LNCaP clone FGC (cell line): ENCODE results near the gene IQGAP2.
A peak's percentile ranks its signal among the peaks of the same experiment; 100 is the strongest.
"Not testable (repeated sequence)": the region's sequence is repeated elsewhere in the genome, so short reads cannot be mapped to it uniquely, and the experiment has no call there.

Experiments
- DNase-seq: peaks from one replicate; pipeline ENCODE4 v3.0.0-alpha.2; 2011; ENCODE audit warnings: low read depth
- H3K4me3 ChIP-seq: 2 replicates; pipeline ENCODE4 v1.5.1; 2011; ENCODE audit warnings: mild to moderate bottlenecking, low read depth, low read length, control low read depth
- TF ChIP-seq, protein P1 (sequence below): IDR thresholded peaks from 2 replicates; pipeline ENCODE4 v1.5.1; 2012; ENCODE audit warnings: mild to moderate bottlenecking; ENCODE audit not compliant: control insufficient read depth, insufficient read depth; ENCODE audit errors: extremely low read depth

Gene IQGAP2

DNA sequence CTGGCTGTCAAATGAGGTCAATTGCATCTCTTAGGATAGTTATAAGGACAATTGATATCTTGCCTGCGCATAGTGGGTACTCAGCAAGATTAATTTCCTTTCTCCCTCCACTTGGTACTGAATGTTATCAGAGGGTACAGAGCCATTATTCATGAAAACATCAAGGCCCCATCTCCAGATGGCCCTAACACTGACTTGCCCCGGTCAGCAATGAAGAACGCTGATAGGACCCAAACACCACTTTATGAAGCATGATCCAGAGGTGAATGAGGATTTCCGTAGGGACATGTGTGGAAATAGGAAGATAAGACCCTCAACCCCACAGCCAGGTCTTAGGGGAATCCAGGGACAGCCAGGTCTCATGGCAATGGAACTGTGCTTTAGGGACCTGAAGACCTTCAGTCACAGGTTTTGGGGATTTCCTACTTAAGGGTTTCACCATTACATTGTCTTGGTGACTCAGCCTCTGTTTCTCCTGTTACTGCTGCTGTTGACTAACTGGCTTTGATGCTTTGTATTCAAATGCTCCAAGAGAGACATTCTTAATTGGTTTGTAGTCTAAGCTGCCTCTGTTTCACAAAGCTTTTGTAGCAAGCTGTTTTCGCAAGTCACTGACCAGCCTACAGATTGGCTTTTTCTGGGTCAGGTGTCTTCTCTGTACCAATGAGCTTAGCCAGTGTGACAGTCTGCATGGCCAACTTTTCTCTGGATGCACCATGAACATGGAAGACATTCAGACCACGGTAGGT is 35.3 kb upstream of the IQGAP2 start:
- TF ChIP-seq, protein P1, sequence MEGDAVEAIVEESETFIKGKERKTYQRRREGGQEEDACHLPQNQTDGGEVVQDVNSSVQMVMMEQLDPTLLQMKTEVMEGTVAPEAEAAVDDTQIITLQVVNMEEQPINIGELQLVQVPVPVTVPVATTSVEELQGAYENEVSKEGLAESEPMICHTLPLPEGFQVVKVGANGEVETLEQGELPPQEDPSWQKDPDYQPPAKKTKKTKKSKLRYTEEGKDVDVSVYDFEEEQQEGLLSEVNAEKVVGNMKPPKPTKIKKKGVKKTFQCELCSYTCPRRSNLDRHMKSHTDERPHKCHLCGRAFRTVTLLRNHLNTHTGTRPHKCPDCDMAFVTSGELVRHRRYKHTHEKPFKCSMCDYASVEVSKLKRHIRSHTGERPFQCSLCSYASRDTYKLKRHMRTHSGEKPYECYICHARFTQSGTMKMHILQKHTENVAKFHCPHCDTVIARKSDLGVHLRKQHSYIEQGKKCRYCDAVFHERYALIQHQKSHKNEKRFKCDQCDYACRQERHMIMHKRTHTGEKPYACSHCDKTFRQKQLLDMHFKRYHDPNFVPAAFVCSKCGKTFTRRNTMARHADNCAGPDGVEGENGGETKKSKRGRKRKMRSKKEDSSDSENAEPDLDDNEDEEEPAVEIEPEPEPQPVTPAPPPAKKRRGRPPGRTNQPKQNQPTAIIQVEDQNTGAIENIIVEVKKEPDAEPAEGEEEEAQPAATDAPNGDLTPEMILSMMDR = no peak

DNA sequence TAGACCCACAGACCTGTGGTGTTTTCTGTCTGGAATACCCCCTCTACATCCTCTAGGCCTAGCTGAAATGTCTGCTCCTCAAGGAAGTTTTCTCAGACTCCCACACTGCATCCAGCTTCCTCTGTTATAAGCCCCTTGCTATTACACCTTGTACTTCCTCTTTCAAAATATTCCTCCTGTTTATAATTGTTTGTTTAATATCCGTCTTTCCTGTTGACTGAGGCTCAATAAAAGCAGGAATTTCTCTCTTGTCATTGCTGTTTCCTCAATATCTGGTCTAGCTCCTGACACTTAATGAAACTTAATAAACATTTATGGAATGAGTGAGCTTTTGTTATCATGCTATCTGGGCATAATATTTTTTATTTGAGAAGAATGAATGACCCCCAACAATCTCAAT is 34.1 kb upstream of the IQGAP2 start:
- DNase-seq = peak; percentile 70
- TF ChIP-seq, protein P1 = no peak
- H3K4me3 ChIP-seq = no peak overlapping the region

More for the DNA sequence above, 35.3 kb upstream of the IQGAP2 start:
- no peak overlapping the region for H3K4me3 ChIP-seq
- DNase-seq = no peak

DNA sequence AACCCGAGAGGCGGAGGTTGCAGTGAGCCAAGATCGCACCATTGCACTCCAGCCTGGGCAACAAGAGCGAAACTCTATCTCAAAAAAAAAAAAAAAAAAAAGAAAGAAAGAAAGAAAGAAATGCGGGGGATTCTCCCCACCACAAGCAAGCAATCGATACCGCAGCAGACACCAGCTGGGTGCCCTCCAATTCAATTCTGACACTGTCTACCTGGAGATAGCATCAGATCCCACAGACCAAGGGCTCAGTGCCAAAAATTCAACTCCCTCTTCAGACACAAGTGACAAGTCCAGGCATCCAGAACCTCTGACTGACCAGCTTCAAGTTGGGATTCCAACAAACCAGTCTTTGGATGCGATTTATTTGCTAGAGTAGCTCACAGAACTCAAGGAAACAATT is 33.4 kb upstream of the IQGAP2 start:
- H3K4me3 ChIP-seq = not testable (repeated sequence)
- DNase-seq = peak; percentile 70

DNA sequence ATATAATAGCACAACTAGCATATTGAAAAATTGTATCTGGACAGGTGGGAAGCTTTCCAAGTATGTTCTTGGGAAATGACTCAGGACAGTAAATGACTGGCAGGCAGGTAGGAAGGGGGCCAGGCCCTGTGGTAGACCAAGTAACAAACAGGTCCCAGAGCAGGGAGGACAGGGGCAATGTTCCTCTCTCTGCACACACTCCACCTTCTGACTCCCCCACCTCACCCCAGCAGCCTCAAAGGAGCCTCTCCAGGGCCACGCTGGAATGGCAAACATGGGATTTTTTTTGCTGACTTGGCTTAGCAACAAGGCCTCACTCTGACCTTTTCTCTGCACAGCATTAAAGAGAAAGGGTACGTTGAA is 31.1 kb upstream of the IQGAP2 start:
- DNase-seq = no peak
- no peak overlapping the region for H3K4me3 ChIP-seq
- TF ChIP-seq, protein P1 = no peak

DNA sequence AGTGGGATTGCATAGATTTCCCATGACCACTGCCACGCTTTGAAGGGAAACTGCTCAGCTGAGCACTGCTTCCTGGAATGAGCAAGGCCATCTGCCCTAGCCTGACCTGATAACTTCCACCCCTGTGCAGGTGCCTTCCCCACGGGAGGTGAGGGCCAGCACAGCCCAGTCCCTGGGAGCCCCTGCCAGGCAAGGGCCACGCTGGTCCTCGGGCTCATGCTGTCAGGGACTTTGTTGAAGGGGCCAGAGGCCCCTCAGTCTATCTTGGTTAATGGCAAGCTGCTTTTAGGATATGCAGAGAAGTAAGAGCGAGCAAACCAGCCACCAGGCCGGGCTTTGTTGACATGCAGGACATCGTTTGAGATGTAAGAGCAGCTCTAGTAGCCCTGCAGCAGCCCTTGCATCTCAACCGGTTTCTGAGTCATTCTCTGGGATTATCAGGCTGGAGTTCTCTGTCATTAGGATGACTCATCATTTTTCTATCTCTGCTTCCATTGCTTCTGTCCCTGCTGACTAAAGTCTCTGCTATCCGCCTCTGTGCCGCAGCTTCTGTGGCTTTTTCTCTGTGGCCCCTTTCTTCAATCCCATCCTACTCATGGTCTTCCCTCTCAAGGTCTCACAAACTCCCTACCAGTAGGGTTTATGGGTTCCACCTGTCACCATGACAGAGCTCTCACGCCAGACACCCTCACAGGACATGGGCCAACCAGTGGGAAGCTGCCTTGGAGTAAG is 30.6 kb upstream of the IQGAP2 start:
- DNase-seq = no peak
- no peak overlapping the region for H3K4me3 ChIP-seq
- TF ChIP-seq, protein P1 = no peak

DNA sequence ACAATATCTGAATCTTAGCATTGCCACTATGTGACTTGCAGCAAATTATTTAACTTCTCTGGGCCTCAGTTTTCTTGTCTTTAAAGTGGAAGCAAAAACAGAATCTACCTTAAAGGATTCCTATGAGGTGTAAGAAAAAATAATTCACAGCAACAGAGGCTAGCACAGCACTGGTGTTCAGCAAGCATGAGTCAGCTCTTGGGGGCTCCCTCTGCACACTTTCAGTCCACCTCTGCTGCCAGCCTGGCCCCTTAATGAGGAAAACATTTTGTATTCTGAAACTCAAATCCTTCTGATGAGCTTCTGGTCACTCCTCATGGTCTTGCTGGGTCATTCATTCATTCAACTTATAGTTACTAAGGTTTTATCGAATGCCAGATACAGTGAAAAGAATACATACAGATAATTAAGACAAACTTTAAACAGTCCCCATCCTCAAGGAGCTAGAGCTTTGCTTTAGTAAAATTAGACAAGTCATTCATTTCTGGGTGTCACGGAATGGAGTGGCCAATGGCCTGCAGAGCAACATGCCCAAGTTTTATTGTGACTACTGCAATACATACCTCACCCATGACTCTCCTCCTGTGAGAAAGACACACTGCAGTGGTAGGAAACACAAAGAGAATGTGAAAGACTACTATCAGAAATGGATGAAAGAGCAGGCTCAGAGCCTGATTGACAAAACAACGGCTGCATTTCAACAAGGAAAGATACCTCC is 26.8 kb upstream of the IQGAP2 start:
- DNase-seq = no peak
- TF ChIP-seq, protein P1 = no peak
- no peak overlapping the region for H3K4me3 ChIP-seq

DNA sequence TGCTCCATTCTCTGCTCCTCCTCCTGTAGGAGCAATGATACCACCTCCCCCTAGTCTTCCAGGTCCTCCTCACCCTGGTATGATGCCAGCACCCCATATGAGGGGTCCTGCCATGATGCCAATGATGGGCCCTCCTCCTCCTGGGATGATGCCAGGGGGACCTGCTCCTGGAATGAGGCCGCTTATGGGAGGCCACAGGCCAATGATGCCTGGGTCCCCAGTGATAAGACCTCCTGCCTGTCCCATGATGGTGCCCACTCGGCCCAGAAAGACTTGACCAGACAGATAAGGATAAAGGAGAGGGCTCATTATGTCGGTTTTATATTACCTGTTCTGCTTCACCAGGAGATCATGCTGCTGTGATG is 26.2 kb upstream of the IQGAP2 start:
- TF ChIP-seq, protein P1 = no peak
- DNase-seq = no peak
- H3K4me3 ChIP-seq = no peak overlapping the region
